OCI-M1 (cell line): Measurements from ENCODE around the gene MEX3C.

Experiments used
- DNase-seq: peaks from one replicate; lab custom pipeline; 2025; lab: John Stamatoyannopoulos, UW

Gene MEX3C

DNA sequence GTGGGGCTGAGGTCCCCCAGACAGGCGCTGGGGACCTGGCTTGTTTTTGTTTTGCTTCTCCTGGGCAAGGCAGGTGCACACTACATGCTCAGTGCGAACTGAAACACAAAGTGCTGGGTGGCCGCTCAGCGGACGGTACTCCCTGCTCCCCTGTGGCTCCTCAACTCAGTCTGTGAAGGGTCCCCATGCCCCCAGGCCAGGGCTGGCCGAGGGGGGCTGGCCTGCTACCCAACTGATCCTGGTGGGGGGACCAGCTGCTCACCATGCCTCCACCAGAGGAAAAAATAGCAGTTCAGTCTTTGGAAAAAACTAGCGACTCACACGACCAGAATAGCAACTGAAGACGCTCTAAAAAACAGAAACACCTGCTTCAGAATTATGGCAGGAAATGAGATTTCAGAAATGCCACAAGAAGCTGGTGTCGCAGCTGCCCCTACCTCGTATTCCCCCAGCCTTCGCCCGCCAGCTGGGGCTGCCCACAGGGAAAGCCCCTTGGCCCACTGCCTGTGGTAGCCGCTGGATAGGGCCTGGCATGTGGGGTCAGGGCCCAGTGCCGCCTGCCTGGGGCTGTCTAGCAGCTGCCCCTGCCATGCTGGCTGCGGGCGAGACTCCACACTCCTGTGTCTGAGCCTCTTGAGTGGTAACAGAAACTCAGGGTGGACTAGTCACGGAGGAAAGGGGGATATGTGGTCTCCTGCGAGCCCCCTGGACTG lies 43.7 kb downstream of the MEX3C start:
- DNase-seq: no peak

DNA sequence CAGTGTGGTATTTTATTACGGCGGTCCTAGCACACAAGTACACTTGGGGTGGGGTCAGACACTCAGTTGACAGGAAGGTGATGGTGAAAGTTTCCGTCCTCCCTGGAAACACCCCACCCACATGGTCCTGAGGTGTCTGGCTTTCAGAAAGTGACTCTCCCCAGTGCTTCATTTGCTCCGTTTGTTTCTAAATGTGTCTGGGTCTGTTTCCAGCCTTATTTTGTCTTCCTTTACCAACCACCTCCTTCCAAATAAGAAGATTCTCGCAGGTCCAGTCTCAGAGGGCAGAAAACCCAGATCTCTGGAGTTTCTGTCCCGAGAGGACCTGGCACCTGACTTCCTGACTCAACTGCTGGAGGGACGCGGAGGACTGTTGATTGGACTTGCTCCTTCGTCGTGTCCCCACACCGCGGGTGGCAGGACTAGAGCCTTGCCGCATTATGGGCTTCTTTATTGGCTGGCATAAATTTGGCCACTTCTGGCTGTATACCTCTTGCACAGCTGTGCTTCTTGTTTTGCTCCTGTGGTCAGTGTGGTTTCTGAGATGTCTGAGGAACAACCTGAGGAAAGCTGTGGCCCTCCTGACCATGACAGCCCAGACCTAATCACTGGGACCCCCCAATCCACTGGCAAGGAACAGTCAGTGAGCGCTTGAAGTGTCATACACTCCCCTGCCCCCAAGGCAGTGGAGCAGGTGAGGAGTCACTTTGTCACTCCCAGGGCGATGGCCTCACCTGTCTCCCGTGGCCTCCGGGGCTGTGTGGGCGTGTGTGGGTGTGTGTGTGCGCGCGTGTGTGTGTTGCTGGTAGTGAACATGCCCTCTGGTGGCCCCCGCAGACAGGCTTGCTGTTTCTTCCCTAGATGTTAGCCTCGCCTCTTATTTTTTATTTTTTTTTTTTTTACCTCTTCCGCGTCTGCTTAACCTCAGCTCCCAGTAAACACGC lies 45.6 kb downstream of the MEX3C start:
- no peak for DNase-seq

DNA sequence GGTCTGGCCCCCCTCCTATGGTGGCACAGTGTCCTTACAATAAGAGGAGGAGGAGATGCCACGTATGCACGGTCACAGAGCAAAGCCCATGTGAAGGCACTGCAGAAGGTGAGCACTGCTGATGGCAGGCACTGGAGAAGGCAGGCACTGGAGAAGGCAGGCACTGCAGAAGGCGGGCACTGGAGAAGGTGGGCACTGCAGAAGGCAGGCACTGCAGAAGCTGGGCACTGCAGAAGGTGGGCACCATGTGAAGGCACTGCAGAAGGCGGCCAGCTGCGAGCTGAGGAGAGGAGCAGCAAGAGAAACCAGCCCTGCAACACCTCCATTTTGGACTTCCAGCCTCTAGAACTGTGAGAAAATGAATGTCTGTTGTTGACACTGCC lies 46.3 kb downstream of the MEX3C start:
- no peak for DNase-seq

DNA sequence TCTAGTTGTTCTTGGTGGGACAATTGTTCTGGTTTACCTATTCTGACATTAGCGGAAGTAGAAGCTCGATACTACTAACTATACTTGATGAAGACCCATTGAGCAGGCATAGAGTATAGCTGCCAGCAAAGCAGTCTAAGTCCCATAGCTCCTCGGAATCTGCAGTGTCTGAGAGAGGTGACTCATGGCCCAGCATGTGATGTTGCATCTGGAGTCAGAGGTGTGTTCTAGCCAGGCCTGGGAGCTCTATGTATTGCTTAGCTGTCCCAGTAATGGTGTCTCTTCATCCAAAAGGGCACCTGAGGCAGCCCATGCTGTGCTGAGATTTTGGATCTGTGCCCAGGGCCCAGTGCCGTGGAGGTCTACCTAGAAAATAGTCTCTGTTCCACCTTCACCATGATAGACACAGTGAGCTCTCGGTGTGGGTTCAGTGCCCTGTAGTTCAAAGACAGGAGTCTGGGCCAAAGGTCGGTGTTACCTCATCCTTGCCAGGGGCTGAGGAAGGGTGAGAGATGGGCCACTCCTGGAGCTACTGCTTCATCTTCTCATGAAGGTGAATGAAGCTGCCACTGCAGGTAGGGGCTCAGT lies 47.3 kb downstream of the MEX3C start:
- no peak for DNase-seq

DNA sequence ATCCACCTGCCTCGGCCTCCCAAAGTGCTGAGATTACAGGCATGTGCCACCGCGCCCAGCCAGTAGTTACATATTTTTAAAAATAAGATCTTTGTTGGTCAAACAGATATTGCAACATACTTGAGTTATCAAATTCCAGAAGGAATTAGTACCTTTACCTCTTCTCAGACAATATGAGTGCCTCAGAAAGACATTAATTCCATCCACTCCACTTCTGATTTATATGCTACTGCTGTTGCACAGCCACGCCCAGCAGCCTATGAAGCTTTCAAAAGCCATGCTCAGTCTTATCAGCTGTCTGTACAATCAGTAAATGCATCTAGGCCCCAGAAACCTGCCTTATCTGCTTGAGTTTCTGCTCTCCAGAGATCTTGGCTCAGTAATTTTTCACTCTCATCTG lies 47.8 kb downstream of the MEX3C start:
- DNase-seq: no peak

DNA sequence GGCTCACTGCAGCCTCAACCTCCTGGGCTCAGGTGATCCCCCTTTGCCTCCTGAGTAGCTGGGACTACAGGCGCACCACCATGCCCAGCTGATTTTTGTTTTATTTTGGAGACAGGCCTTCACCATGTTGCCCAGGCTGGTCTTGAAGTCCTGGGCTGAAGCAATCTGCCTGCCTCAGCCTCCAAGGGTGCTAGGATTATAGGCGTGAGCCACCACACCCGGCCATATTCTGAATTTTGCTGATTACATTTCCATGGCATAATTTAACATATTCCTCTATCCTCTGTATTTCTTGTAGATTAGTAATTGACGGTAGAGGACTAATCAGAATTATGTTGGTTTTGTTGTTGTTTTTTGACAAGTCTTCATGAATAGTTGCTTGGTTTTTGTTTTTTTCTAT lies 50.6 kb downstream of the MEX3C start:
- DNase-seq: no peak

DNA sequence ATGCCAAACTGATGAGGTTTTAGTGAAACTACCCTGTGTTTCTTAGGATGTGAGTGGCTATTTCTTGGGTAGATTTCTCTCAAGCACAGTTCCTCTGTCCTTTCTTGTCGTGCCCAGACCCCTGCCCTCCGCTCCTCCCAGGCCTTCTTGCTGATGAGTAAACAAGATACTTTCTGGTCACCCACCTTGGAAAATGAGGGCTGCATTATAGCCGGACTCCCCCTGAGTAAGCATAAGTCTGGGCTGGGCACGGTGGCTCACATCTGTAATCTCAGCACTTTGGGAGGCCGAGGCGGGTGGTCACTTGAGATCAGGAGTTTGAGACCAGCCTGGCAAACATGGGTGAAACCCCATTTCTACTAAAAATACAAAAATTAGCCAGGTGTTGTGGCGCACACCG lies 58.5 kb downstream of the MEX3C start:
- DNase-seq: no peak

DNA sequence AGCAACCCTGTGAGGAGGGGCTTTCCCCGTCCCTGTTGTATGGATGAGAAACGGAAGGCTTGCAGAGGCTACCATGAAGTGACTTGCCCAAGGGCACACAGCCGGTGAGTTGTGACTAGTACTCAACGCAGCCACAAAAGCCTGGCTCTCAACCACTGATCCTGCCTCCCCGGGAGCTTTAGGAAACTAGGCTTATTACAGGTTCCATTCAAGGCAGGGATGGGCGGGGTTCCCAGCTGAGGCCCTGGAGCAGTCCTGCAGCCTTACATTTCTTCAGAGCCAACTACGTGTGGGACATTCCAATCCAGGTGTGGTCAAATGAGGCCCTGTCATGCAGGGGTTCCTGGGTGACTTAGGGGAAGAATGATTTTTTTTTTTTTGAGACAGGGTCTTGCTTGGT lies 59.6 kb downstream of the MEX3C start:
- no peak for DNase-seq

DNA sequence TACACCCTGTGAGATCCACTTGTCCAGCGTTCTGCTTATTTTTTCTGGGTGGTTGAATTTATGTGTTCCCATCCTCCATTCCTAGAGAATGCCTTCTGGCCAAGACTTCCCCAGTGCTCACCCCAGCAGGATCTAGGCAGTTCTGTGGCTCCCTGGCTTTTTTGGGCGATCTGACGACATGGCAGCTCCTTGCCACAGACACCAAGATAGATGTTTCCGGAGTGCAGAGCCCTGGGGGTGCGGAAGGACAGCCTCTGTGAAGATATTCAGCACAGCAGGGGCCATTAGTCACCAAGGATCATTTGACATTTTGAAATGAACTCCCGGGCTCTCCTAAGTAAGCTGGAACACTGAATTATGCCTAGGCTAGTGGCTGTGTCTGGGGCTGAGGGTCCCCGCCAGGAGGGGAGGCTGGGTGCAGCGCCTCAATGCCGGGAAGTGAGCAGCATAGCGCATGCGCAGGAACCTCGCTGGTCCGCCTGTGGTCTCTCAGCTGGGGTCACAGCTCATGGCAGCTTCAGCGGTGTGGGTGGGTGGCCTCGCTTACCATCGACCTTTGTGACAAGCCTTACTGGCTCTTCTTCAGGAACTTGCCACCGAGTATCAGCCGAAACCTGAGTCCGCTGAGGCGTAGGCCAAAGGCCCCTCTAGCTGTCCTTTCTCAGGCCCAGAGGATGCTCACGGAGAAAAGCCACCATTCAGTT lies 60.3 kb downstream of the MEX3C start:
- DNase-seq: no peak

DNA sequence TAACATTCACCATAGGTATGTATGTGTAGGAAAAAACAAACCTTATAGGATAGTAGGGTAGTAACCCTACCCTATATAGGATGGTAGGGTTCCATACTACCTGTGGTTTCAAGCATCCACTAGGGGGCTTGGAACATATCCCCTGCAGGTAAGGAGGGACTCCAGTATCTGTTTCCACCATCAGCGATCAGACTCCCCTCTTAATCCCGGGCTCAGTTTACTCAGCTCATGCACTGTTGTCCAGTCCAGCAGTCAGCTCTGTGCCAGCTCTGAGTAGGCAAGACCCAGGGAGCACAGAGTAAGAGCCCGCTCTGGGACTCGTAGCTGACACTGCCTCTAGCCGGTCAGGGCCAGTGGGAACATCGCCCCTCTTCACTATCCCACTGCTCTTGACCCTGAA lies 61.7 kb downstream of the MEX3C start:
- no peak for DNase-seq

DNA sequence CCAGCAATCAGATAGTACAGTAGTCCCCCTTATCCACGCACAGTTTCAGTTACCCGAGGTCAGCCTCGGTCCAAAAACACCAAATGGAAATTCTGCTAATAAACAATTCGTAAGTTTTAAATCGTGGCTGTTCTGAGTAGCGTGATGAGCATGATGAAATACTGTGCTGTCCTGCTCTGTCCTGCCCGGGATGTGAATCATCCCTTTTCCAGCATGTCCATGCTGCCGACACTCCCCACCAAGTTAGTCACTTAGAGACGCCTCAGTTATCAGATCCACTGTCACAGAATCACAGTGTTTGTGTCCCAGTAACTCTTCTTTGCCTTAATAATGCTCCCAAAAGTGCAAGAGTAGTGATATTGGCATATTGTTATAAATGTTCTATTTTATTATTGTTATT lies 62.1 kb downstream of the MEX3C start:
- DNase-seq: no peak

DNA sequence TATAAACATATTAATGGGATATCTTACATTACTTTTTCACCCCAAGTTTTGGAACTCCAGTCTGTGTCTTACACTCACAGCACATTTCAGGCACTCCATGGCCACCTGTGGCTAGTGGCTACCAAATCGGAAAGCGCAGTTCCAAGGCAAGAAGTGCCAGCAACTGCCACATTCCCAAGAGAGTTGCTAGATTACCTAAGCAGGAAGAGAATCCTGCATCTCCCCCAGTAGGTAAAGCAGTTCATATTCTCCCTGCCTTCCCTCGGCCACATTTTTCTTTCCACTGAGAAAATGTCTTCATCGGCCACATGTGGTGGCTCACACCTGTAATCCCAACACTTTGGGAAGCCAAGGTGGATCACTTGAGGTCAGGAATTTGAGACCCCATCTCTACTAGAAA lies 62.8 kb downstream of the MEX3C start:
- no peak for DNase-seq

DNA sequence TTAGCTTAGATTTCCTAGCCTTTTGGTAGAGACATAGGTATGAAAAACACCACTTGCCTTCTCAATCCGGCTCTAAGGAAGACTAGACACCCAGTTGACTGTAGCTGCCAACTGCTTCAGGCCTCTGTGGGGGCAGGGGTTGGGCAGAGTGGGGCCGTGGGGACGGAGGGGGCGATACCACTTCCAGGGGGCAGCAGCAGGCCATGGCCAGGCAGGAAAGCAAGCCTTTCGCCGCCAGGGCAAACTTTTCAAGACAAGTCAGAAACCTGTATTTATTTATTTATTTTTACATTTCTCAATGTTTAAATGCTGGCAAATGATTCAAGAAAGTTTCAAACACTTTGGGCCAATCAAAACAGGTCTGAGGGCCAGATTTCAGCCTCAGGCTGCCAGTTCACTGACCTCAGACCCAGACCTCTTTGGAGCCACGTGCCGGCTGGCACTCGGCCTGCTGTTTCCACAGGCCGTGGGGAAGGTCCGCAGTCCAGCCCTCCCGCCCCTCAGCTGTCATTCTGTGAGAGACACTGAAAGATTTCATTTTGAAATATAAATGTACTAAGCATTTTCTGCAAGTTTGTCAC lies 63.8 kb downstream of the MEX3C start:
- DNase-seq: no peak

DNA sequence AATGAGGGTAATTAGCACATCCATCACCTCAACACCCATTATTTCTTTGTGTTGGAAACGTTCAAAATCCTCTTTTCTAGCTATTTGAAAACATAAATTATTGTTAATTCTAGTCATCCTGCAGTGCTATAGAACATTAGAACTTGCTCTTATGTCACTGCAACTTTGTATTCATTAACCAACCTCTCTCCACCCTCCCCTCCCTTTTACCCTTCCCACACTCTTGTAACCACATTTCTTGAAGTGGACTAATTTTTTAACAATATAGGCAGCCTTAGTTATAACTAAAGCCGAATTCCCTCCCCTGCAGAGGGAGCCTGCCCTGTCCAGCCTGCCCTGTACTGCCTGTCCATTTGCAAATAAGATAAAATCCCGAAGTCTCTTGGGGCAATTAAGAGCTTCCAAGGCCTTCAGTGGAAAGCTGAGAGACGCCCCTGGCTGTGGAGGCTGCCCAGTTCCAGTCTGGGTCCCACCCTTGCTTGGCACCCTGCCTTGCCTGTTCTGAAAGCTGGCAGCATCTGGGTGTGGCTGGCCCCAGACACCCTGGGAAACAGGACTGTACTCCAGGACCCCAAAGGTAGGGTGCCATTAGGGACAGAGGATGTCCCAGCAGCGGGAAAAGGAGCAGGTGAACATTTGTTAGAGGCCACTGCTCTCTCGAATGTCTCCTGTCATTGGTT lies 65.1 kb downstream of the MEX3C start:
- DNase-seq: no peak

DNA sequence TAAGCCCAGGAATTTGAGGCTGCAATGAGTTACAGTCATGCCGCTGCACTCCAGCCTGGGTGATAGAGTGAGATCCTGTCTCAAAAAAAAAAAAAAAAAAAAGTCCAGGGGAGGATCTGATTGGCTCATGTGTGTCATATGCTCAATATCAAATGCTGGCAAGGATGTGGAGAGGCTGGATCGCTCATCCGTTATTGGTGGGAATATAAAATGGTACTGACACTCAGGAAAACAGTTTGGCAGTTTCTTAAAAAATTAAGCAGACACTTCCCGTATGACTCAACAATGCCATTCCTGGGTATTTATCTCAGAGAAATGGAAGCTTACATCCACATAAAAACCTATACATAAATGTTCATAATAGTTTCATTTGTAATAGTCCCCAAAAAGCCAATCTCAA lies 68.9 kb downstream of the MEX3C start:
- peak; percentile 26 for DNase-seq

DNA sequence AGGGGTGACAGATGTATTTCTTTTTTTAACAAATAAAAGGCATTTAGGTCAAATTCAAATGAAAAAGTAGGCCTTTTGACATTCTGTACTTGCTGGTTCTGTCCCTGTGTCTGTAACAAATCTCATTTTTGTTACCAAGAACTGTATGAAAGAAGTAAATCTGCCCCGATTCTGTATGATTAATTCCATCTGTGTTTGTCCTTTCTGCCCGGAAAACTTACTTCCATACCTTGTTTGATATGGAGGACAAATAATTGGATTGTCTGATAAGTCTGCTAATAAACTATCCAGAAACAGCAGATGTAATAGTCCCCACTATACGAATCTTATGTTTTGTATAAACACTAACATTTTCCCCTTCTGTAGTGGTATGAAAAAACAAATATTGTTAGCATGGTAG lies 69.8 kb downstream of the MEX3C start:
- DNase-seq: no peak

DNA sequence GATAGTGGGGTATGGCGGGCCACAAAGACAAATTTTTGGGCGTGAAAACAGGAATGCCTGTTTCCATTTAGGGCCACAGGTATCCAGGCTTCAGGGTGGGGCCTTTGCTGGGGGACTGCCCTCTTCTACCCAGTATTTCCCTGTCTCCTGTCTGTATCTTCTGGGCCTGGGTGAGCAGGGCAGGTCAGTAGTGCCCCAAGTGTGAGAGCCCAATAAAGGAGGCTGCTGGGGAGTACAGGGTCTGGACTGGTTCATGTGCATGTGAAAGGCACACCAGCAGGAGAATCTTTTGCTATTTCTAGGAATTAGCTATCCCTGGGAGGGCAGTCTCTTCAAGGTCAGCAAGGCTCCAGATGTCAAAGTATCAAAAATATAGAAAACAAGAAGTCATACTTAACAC lies 71.5 kb downstream of the MEX3C start:
- DNase-seq: no peak
